Endodermal cell (in vitro differentiated cells): Measurements from ENCODE around the gene SLC28A1. TPM values are rescaled to one million over a fixed set of nuclear protein-coding genes. Genes with fewer than 3 reads are reported as not detected.
A peak's percentile ranks its signal among the peaks of the same experiment; 100 is the strongest.

Experiments used
- DNase-seq: peaks from one replicate; pipeline ENCODE4 v3.0.0-alpha.2; 2017
- H3K27ac ChIP-seq: 2 replicates; pipeline ENCODE4 v1.5.1; 2013; ENCODE audit warnings: mild to moderate bottlenecking, low read depth, low read length, moderate library complexity
- H3K27me3 ChIP-seq: 2 replicates; pipeline ENCODE4 v1.6.1; 2013; ENCODE audit warnings: mild to moderate bottlenecking, low read length, moderate library complexity; ENCODE audit not compliant: insufficient read depth, control insufficient read depth, poor library complexity, severe bottlenecking
- H3K36me3 ChIP-seq: 2 replicates; pipeline ENCODE4 v1.7.0; 2013; ENCODE audit warnings: mild to moderate bottlenecking, low read length, moderate library complexity; ENCODE audit not compliant: control insufficient read depth, insufficient read depth
- H3K4me1 ChIP-seq: one replicate; pipeline ENCODE4 v1.7.0; 2013; ENCODE audit warnings: low read length; ENCODE audit not compliant: control insufficient read depth, insufficient read depth
- H3K4me3 ChIP-seq: 2 replicates; pipeline ENCODE4 v1.5.1; 2013; ENCODE audit warnings: mild to moderate bottlenecking, low read length, moderate library complexity
- H3K9ac ChIP-seq: 2 replicates; pipeline ENCODE4 v1.6.1; 2013; ENCODE audit warnings: mild to moderate bottlenecking, low read length, moderate library complexity; ENCODE audit not compliant: poor library complexity, severe bottlenecking; ENCODE audit errors: extremely low read depth
- H3K9me3 ChIP-seq: 2 replicates; pipeline ENCODE4 v1.6.1; 2013; ENCODE audit warnings: mild to moderate bottlenecking, low read length, moderate library complexity; ENCODE audit not compliant: control insufficient read depth
- H3K27ac Mint-ChIP-seq: 2 replicates; pipeline ENCODE4 v1.8.0; 2020; ENCODE audit warnings: mixed read lengths
- H3K27me3 Mint-ChIP-seq: 2 replicates; pipeline ENCODE4 v1.8.0; 2021; ENCODE audit warnings: mild to moderate bottlenecking, mixed read lengths; ENCODE audit not compliant: insufficient read depth
- H3K36me3 Mint-ChIP-seq: 2 replicates; pipeline ENCODE4 v1.8.0; 2020; ENCODE audit warnings: low read depth, mixed read lengths
- H3K4me1 Mint-ChIP-seq: 2 replicates; pipeline ENCODE4 v1.8.0; 2020; ENCODE audit warnings: mixed read lengths
- H3K4me3 Mint-ChIP-seq: 2 replicates; pipeline ENCODE4 v1.8.0; 2020; ENCODE audit warnings: mild to moderate bottlenecking, moderate library complexity, mixed read lengths
- H3K9me3 Mint-ChIP-seq: 2 replicates; pipeline ENCODE4 v1.8.0; 2020; ENCODE audit warnings: mild to moderate bottlenecking, mixed read lengths
- CTCF ChIP-seq: fragments of 200-600 bp; sonication (generic); conservative IDR thresholded peaks from 2 replicates; pipeline ENCODE4 v1.5.0; 2021; ENCODE audit warnings: antibody characterized with exemption, mild to moderate bottlenecking
- whole genome bisulfite sequencing, 2 experiments: methylation state at CpG; one replicate each; pipeline versions ENCODE4 v1.1.5 to v1.1.7; 2013; ENCODE audit warnings: missing lambda C conversion rate in 2 of 2, mixed read lengths in 1 of 2; ENCODE audit not compliant: insufficient coverage in 1 of 2, insufficient read length in 1 of 2; 5-methylcytosine and 5-hydroxymethylcytosine counted together
- total RNA-seq, 2 donors: library from RNA; stranded (reverse); fragmentation: NEBNext Ultra II Directional in 1 of 2; extraction: Animal tissue kit (Norgen Biotek cat#: 25700) in 1 of 2; gene quantifications; 2 replicates in 1 of 2; 3 replicates in 1 of 2; pipeline ENCODE4 v1.2.1, GENCODE V29; 2021

Gene SLC28A1
- total RNA-seq, 2 donors from 2014 or later: not detected

GRCh38 chr15:84914351-84914750 is 29.9 kb downstream of the SLC28A1 start:
- Histone ChIP-seq H3K4me1 (no peaks in the 10 kb centered on the region), H3K9ac (no peak overlapping the region), H3K27ac (peak overlapping the region; percentile 90), H3K4me3 (no peak overlapping the region), H3K9me3 (no peaks in the 10 kb centered on the region), H3K27me3 (no peaks in the 10 kb centered on the region), H3K36me3 (no peaks in the 10 kb centered on the region)
- peak; percentile 19 for DNase-seq
- Mint-ChIP-seq H3K27ac (no peak overlapping the region), H3K4me1 (peaks cover 2% of the 10 kb centered on the region), H3K9me3 (no peaks in the 10 kb centered on the region), H3K4me3 (no peak overlapping the region), H3K36me3 (no peaks in the 10 kb centered on the region), H3K27me3 (peaks cover 3% of the 10 kb centered on the region)
- TF ChIP-seq CTCF: no peak
- WGBS, 2 experiments: 88 to 90% methylated on average over 3 to 5 of the region's 5 CpGs

- Histone ChIP-seq H3K4me1 (no peaks in the 10 kb centered on the region), H3K36me3 (no peaks in the 10 kb centered on the region), H3K27ac (peak overlapping the region; percentile 90), H3K9me3 (no peaks in the 10 kb centered on the region), H3K9ac (no peak overlapping the region), H3K4me3 (no peak overlapping the region), H3K27me3 (no peaks in the 10 kb centered on the region)
- H3K9me3 Mint-ChIP-seq: no peaks in the 10 kb centered on the region
- peaks cover 2% of the 10 kb centered on the region for H3K4me1 Mint-ChIP-seq
- no peak overlapping the region for H3K4me3 Mint-ChIP-seq
- peak overlapping the region; percentile 82 for H3K27ac Mint-ChIP-seq
- H3K27me3 Mint-ChIP-seq: peaks cover 3% of the 10 kb centered on the region
- no peaks in the 10 kb centered on the region for H3K36me3 Mint-ChIP-seq
- 75% methylated on average over 8 to 12 of the region's 12 CpGs for WGBS, 2 experiments
- DNase-seq: peak; percentile 67
- no peak for TF ChIP-seq CTCF
Observed at GRCh38 chr15:84914909-84915605, 30.6 kb downstream of the SLC28A1 start.

- TF ChIP-seq CTCF: no peak
- peak; percentile 28 for DNase-seq
- H3K27ac Mint-ChIP-seq: no peak overlapping the region
- peaks cover 3% of the 10 kb centered on the region for H3K27me3 Mint-ChIP-seq
- H3K36me3 ChIP-seq: no peaks in the 10 kb centered on the region
- no peaks in the 10 kb centered on the region for H3K9me3 ChIP-seq
- 85 to 94% methylated on average over 2 to 3 of the region's 3 CpGs for WGBS, 2 experiments
- no peak overlapping the region for H3K4me3 ChIP-seq
- no peaks in the 10 kb centered on the region for H3K4me1 ChIP-seq
- H3K9ac ChIP-seq: no peak overlapping the region
- H3K9me3 Mint-ChIP-seq: no peaks in the 10 kb centered on the region
- no peaks in the 10 kb centered on the region for H3K36me3 Mint-ChIP-seq
- H3K4me3 Mint-ChIP-seq: no peak overlapping the region
- peaks cover 2% of the 10 kb centered on the region for H3K4me1 Mint-ChIP-seq
- H3K27me3 ChIP-seq: no peaks in the 10 kb centered on the region
- peak overlapping the region; percentile 90 for H3K27ac ChIP-seq
Observed at GRCh38 chr15:84915606-84915958, 31.1 kb downstream of the SLC28A1 start.
